Loucy (cell line): Measurements from ENCODE around the gene ZKSCAN3.

Experiments
- H2AFZ ChIP-seq: fragments of 200-600 bp; sonication (generic); 2 replicates; pipeline ENCODE4 v1.6.0; 2016; ENCODE audit warnings: antibody characterized with exemption, mild to moderate bottlenecking, low read length, moderate library complexity
- H3F3A ChIP-seq: fragments of 200-600 bp; 2 replicates; pipeline ENCODE4 v1.6.0; 2016; ENCODE audit warnings: antibody characterized with exemption, low read depth, mild to moderate bottlenecking
- H3K27me3 ChIP-seq: fragments of 200-600 bp; sonication (generic); 2 replicates; pipeline ENCODE4 v1.6.1; 2014; ENCODE audit warnings: low read length, mild to moderate bottlenecking; ENCODE audit not compliant: insufficient read depth, poor library complexity, severe bottlenecking
- H3K36me3 ChIP-seq: fragments of 200-600 bp; sonication (generic); 2 replicates; pipeline ENCODE4 v1.6.1; 2016; ENCODE audit warnings: low read length; ENCODE audit not compliant: insufficient read depth
- H3K4me1 ChIP-seq: fragments of 200-600 bp; sonication (generic); 2 replicates; pipeline ENCODE4 v1.5.1; 2014; ENCODE audit warnings: low read length, mild to moderate bottlenecking; ENCODE audit not compliant: insufficient read depth, poor library complexity, severe bottlenecking
- H3K4me2 ChIP-seq: fragments of 200-600 bp; sonication (generic); 2 replicates; pipeline ENCODE4 v1.6.0; 2014; ENCODE audit warnings: antibody characterized with exemption, low read length, low read depth, mild to moderate bottlenecking; ENCODE audit not compliant: poor library complexity, severe bottlenecking
- H3K4me3 ChIP-seq: fragments of 200-600 bp; sonication (generic); 2 replicates; pipeline ENCODE4 v1.5.1; 2014; ENCODE audit warnings: low read length, mild to moderate bottlenecking, mixed read lengths; ENCODE audit not compliant: poor library complexity, severe bottlenecking
- H3K79me2 ChIP-seq: fragments of 200-600 bp; sonication (generic); 2 replicates; pipeline ENCODE4 v1.6.1; 2014; ENCODE audit warnings: low read length; ENCODE audit not compliant: insufficient read depth
- H3K9ac ChIP-seq: fragments of 200-600 bp; sonication (generic); 2 replicates; pipeline ENCODE4 v1.6.0; 2014; ENCODE audit warnings: mild to moderate bottlenecking, low read depth, low read length, moderate library complexity; ENCODE audit not compliant: poor library complexity, severe bottlenecking
- H3K9me2 ChIP-seq: fragments of 200-600 bp; sonication (generic); replicated peaks from 2 replicates; pipeline ENCODE4 v1.6.1; 2016; ENCODE audit warnings: low read depth, low read length, mixed read lengths
- H3K9me3 ChIP-seq: fragments of 200-600 bp; sonication (generic); 2 replicates; pipeline ENCODE4 v1.6.1; 2014; ENCODE audit warnings: mild to moderate bottlenecking, antibody characterized with exemption, low read length, low read depth; ENCODE audit not compliant: insufficient read depth
- H4K20me1 ChIP-seq: fragments of 200-600 bp; sonication (generic); 2 replicates; pipeline ENCODE4 v1.6.0; 2014; ENCODE audit warnings: antibody characterized with exemption, low read length, mild to moderate bottlenecking; ENCODE audit not compliant: insufficient read depth, poor library complexity, severe bottlenecking
- EZH2phosphoT487 ChIP-seq: fragments of 200-600 bp; IDR thresholded peaks from 2 replicates; pipeline ENCODE4 v1.6.1; 2018; ENCODE audit warnings: antibody characterized with exemption, mild to moderate bottlenecking, moderate library complexity, borderline replicate concordance
- TF ChIP-seq, protein P1 (sequence below): fragments of 200-600 bp; sonication (generic); conservative IDR thresholded peaks from 2 replicates; pipeline ENCODE4 v1.5.1; 2014; ENCODE audit warnings: mild to moderate bottlenecking, antibody characterized with exemption, low read length

ZKSCAN3 gene

DNA sequence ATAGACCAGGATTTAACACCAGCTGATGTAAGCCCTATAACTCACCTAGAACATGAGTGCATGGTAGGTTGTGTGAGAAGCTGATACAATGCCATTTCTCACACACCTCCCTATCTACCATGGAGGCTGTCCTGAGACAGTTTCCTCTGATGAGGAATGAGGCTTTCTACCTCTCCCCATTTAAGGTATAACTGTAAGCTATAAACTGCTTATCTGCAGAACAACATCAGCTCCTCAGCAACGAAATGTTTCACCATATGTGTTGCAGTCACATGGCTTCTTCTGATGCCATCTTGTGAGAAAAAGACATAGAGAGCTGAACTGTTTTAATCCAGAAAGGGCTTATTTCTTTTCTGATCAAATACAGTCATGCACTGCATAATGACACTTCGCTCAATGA lies 20.7 kb downstream of the ZKSCAN3 start:
- TF ChIP-seq, protein P1, sequence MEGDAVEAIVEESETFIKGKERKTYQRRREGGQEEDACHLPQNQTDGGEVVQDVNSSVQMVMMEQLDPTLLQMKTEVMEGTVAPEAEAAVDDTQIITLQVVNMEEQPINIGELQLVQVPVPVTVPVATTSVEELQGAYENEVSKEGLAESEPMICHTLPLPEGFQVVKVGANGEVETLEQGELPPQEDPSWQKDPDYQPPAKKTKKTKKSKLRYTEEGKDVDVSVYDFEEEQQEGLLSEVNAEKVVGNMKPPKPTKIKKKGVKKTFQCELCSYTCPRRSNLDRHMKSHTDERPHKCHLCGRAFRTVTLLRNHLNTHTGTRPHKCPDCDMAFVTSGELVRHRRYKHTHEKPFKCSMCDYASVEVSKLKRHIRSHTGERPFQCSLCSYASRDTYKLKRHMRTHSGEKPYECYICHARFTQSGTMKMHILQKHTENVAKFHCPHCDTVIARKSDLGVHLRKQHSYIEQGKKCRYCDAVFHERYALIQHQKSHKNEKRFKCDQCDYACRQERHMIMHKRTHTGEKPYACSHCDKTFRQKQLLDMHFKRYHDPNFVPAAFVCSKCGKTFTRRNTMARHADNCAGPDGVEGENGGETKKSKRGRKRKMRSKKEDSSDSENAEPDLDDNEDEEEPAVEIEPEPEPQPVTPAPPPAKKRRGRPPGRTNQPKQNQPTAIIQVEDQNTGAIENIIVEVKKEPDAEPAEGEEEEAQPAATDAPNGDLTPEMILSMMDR = no peak
- no peak for TF ChIP-seq EZH2phosphoT487
- no peak overlapping the region for H3K9ac ChIP-seq
- no peaks in the 10 kb centered on the region for H3K4me1 ChIP-seq
- H3K4me2 ChIP-seq = no peak overlapping the region
- no peaks in the 10 kb centered on the region for H3K79me2 ChIP-seq
- no peaks in the 10 kb centered on the region for H4K20me1 ChIP-seq
- H3K9me2 ChIP-seq = no peaks in the 10 kb centered on the region
- H3K4me3 ChIP-seq = no peak overlapping the region
- H3K27me3 ChIP-seq = no peaks in the 10 kb centered on the region
- no peak overlapping the region for H2AFZ ChIP-seq
- H3F3A ChIP-seq = no peaks in the 10 kb centered on the region
- peaks cover 3% of the 10 kb centered on the region; the same call in 1 of the 2 replicates for H3K36me3 ChIP-seq
- H3K9me3 ChIP-seq = no peaks in the 10 kb centered on the region

DNA sequence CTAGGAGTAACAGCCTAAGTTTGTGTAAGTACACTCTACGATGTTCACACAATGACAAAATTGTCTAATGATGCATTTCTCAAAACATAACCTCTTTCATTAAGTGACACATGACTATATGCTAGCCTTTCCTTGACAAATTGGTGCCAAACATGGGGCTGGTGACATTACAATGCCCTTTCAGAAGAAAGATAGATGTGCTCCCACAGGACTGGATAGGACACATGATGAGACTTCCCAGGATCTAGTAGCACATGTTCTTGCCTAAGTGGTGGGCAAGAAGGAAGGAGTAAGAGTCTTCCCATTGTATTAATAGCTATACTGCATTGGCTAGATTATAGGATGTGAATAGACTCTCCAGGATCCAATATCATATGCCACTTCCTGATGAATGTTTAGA lies 21.5 kb downstream of the ZKSCAN3 start:
- Histone ChIP-seq H3K4me2 (no peak overlapping the region), H3K9ac (no peak overlapping the region), H2AFZ (no peak overlapping the region), H4K20me1 (no peaks in the 10 kb centered on the region), H3K36me3 (no peaks in the 10 kb centered on the region), H3K27me3 (no peaks in the 10 kb centered on the region), H3K9me2 (no peaks in the 10 kb centered on the region), H3K9me3 (no peaks in the 10 kb centered on the region), H3K4me3 (no peak overlapping the region), H3K79me2 (no peaks in the 10 kb centered on the region), H3F3A (no peaks in the 10 kb centered on the region), H3K4me1 (no peaks in the 10 kb centered on the region)
- TF ChIP-seq, protein P1 = no peak
- TF ChIP-seq EZH2phosphoT487 = no peak

DNA sequence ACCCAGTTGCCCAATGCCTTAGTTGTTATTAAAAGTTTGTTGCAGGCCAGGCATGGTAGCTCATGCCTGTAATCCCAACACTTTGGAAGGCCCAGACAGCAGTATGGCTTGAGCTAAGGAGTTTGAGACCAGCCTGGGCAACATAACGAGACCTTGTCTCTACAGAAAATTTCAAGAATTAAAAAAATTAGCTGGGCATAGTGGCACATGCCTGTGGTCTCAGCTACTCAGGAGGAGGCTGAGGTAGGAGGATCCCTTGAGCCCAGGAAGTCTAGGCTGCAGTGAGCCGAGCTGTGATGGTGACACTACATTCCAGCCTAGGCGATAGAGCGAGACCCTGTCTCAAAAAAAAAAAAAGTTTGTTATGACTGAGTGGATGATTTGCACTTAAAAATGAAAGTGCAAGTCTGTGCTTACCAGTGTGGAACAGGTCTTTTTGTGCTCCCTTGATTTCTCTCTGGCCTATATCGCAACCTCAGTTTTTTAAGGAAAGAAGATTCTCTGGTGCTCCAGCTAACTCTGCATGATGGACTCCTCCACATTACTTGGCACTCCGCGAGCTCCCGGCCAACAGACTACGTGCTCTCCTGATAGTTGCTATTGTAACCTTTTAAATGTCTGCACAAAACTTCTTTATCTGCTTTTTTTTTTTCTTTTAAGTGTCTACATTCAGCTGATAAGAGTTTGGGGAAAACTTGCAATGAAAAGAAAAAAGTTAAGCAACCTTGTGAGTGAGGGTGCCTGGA lies 22.1 kb downstream of the ZKSCAN3 start:
- Histone ChIP-seq H3F3A (no peaks in the 10 kb centered on the region), H3K9me3 (no peaks in the 10 kb centered on the region), H3K27me3 (no peaks in the 10 kb centered on the region), H2AFZ (no peak overlapping the region), H4K20me1 (no peaks in the 10 kb centered on the region), H3K79me2 (no peaks in the 10 kb centered on the region), H3K36me3 (no peaks in the 10 kb centered on the region), H3K4me1 (no peaks in the 10 kb centered on the region), H3K9ac (no peak overlapping the region), H3K9me2 (no peaks in the 10 kb centered on the region), H3K4me3 (no peak overlapping the region), H3K4me2 (no peak overlapping the region)
- TF ChIP-seq, protein P1 = no peak
- TF ChIP-seq EZH2phosphoT487 = no peak
